G401.6 (cell line): Measurements from ENCODE around the gene PIGC.

ENCODE experiments used
- FAIRE-seq: peaks from 2 replicates; lab custom pipeline; 2012; peaks lifted over from hg19 to GRCh38; lab: Jason Lieb, UNC

Gene PIGC

DNA sequence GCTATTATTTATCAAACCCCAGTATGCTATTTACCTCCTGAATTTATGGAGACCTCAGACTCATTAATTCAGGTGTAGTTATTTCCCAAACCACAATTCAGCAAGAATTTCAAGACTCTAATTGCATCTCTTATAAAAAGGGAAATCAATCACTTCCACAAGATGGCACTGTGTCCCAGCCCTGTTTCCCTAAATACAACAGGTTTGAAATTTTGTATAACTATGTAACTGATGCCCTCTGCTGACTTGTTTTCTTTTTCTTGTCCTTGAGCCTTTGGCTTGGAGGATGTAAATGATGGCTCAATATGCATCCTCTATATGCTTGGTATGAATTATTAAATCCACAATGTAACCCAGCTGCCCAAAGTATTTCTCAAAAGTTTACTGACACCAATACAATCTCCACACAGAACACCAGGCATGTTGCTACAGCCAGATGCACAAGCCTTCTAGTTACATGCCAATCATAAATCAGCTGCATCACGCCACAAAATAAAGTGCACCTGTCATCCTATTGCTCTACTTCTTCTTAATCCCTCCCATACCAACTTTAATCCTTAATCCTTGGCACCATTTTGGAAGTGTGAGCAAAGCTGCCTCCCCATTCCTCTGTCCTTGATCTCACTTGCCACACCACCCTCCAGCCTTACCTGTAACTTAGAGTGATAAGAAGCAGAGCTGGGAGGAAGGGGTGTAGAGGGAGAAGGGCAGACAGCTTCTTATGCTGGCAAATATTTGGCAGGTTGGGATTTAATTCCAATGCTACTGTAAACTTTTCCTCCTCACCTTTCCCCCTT is 14.3 kb downstream of the PIGC start:
- FAIRE-seq, result peak; percentile 96

DNA sequence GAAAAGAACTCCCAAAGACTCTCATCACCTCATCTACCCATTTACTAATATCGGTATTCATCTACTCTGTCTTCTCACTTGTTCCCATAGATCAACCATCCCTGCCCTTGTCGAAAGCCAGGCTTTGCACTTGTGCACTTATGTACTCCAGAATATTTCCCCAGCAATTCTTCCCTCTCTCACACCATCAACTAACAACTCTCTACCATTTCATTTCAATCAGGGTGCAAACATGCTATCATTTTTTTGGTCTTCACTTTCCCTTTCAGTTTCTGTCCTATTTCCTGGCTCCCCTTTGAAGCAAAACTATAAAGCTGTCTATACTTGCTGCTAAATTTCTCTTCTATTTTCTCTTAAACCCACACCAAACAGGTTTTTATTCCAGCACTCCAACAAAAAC is 16.7 kb downstream of the PIGC start:
- FAIRE-seq, result no peak

DNA sequence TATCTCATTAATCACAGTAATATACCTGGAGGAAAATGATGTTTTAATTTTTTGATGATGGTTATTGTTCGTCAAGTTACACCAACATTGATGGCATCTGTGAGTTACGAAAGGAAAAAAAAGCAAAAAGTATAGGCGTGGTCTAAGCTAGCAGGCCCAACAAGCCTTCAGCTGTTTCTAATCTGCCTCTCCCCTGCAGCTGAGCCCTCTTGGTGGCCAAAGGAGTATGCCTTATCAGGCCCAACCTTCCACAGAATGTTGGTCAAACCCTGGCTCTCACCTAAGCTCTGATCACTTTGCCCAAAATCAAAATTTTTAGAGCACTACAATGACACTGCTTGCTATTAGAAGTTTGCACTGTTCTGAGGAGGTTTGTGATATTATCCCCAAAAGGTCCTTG is 18.5 kb downstream of the PIGC start:
- FAIRE-seq, result no peak

DNA sequence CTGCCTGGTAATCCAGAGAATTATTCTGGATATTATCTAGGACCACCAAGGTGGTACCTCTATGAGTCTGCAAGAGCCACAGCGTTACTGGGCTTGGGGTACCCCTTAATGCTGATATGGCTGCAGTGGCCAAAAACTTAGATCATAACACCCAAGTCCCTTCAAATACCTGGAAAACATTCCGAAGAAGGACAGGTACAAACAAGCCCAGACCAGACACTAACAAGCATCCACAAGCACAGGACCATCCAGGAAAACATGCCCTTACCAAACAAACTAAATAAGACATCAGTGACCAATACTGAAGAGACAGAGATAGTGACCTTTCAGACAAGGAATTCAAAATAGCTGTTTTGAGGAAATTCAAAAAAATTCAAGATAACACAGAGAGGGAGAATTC is 20.5 kb downstream of the PIGC start:
- FAIRE-seq, result no peak

DNA sequence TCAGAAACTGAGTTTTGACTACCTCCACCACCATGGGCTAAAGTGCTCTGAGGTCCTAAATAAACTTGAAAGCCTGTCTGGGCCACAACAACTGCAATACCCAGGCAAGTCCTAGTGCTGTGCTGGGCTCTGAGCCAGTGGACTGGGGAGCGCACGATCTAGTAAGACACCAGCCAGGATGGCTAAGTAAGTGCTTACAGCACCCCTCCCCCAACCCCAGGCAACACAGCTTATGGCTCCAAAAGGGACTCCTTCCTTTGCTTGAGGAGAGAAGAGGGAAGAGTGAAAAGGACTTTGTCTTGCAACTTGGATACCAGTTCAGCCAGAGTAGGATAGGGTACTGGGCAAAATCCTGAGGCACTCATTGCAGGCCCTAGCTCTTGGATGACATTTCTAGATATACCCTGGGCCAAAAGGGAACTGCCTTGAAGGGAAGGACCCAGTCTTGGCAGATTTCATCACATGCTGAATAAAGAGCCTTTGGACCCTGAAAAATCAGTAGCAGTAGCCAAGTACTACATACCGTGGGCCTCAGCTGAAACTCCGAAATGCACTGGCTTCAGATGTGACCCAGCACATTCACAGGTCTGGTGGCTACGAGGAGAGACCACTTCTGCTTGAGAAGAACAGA is 21.8 kb downstream of the PIGC start:
- no peak for FAIRE-seq

DNA sequence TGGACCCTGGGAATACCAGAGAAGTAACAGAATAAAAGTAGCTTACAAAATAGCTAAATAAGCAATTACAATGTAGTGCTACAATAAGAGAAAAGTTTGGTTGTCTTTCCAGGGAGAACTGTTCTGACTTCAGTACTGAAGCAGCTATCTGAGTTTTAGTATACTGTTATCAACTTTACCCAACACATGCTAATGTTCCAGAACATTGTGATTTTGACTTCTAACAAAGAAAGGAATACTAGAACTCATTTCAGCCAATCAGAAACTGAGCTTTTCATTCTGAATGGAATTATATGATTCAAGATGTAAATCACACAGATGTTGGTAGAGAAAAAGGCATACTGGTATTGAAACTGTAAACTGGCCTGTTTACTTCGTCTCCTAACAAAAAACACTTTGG is 23.5 kb downstream of the PIGC start, which contains the start of gene C1orf105:
C1orf105 (plus strand) TSS at position 301 of the 400 bp plus-strand sequence. CDS start 201 bp downstream, outside the sequence.
- no peak for FAIRE-seq

DNA sequence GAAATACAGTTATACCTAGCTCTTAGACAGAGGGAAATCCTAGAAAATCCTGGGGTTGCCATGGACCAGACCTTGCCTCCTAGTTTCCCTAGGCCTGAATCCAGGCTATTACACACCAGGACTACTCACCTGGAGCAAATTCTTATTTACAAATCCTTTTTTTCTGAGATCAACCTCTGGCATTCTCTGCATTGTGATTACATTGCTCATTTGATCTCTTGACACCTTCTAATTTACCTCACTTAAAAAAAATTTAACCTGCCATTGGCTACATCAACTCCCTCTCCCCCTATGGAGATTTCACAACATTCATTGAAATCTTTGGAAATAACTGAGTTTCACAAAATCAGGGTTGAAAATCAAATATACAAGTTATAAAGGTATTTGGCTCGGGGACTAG is 26.3 kb downstream of the PIGC start:
- FAIRE-seq, result peak; percentile 100

DNA sequence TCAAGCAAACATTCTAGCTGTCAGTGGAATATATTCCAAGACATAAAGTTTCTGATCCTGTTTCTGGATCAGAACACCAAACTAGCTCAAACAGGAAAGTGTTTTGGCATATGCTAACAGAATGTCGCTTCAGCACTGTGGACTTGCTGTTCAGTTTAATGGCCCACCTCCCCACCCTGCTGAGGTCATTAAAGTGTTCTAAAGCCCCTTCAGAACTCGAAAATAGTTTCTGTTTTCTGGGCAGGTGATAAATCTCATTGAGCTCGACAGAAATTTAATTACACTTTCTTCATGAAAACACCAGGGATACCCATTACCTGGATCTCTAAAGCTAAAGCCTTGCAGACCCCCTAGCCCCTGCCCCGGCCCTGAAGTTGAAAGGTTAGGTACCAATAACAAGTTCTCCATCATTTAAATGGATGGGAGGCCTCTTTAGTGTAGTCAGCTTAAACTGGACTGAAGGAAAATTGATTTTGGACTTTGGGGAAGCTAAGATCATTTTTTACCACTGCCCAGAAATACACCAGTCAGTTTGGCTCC is 27.3 kb downstream of the PIGC start:
- FAIRE-seq, result no peak

DNA sequence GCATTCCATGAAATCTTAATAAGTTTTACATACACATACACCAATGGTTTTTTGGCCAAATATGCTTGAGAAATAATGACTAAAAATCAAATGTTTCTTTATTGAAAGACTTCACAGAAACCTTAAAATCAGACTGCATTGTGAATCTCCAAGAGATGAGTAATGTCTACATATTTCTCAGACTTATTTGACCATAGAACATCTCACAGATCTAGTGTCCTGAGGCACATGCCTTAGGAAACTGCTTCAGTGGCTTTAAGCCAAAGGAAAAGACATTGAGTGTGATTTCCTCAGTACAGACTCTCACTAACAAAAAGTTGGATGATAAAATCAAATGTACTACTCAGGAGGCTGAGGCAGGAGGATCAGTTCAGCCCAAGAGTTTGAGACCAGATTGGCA is 29.5 kb downstream of the PIGC start:
- FAIRE-seq, result peak; percentile 3

DNA sequence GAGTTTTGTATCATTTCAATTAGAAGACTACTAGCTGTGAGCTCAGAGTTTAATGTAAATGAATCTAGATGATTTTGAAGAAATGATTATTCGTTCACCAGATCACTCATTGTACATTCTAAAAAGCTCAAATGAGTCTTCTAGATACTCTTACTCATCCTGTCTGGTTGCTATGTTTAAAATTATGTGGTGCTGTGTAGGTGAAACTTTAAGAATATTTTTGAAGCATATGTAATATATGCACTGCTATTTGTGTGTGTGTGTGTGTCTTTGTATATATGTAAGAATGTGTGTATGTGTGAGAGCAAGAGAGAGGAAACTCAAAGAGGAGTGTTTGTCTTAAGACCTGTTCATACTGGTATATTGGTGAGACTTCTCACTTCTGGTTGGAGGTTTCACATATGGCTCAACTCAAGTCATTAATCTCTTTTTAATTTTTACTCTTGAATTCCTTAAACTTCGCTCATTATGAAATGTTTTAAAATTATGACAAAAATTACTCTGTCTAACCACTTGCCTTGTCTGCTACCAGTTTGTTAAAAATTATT is 32.0 kb downstream of the PIGC start:
- no peak for FAIRE-seq

DNA sequence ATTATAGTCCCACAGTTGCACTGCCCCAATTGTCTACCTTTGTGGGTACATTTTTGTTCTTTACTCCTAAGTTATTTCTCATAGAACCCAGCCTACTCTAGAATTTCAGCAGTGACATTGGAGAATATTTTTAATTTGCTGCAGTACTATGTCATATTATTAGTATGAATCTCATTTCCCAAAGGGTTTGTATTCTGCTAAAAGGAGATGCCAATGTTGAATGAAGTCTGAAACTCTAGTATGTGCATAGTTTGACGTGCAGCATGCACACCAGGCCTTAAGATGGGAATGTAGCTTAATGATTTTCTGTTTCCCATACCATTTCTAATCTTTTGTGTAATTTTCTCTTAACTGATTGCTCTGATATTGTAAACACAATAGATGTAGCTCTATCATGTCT is 33.8 kb downstream of the PIGC start:
- no peak for FAIRE-seq

DNA sequence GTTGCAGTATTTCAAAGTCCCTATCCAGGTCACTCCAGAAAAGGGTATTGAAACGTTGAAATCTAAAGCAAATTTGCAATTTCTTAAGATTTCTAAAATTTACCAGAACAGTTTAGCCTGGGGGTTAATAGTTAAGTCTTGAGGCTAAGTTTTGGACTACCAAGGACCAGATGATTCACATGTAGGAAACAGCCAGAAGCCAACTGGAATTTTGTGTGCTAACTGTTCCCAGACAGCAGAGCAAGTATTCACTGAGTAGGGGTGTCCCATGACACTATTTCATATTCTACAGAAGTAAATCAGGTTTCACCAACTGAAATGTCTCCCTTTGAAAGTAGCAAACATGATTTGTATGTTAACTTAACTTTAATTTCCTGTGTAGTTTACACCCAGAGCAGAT is 34.9 kb downstream of the PIGC start:
- FAIRE-seq, result peak; percentile 99

DNA sequence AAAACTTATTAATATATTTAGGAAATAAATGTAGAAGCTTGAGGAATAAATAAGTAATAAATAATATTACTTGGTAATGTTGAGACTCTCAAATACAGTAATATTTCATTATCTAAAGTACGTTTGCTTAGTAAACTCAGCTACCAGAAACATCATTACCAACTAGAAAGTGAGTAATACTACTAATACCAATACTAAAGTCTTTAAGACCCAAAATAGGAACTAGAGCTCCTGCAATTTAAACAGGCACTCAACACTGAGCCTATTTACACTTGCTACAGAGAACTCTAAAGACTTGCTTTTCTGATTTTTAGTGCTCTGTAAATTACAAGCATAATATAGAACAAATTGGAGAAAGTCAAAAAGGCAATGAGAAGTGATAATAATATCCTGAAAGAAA is 36.9 kb downstream of the PIGC start:
- FAIRE-seq, result no peak

DNA sequence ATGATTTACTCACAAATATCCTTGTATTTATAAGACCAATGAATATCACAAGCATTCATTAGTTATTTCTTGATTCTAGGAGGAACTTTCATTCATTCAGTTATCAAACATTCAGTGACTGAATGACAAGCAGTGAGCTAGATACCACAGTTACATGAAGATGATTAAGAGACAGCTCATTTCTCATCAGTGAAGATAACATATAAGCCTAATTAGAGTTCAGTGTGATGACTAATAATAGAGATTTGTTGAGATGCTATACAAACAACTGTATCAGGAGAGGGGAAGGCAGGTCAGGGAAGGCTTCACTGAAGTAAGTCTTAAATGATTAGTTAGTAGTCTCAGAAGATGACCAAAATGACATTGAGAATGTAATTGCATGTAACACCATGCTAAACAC is 38.0 kb downstream of the PIGC start:
- FAIRE-seq, result no peak

DNA sequence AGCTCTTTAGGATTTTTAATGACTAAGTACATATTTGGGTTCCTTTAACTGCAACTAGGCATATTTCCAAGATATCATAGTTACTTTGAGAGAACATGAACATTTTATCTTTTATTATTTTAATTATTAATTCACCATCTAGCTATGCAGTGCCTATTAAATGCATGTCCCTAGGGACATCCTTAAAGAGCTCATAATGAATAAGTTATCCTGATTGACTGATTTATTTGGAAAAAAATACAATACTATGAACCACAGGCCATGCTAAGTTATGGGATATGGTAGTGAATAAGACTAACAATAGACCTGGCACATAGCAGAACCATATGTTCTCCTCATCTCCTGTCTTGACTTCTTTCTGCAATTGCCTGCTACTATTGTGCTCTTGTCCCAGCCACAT is 39.7 kb downstream of the PIGC start:
- FAIRE-seq, result no peak

DNA sequence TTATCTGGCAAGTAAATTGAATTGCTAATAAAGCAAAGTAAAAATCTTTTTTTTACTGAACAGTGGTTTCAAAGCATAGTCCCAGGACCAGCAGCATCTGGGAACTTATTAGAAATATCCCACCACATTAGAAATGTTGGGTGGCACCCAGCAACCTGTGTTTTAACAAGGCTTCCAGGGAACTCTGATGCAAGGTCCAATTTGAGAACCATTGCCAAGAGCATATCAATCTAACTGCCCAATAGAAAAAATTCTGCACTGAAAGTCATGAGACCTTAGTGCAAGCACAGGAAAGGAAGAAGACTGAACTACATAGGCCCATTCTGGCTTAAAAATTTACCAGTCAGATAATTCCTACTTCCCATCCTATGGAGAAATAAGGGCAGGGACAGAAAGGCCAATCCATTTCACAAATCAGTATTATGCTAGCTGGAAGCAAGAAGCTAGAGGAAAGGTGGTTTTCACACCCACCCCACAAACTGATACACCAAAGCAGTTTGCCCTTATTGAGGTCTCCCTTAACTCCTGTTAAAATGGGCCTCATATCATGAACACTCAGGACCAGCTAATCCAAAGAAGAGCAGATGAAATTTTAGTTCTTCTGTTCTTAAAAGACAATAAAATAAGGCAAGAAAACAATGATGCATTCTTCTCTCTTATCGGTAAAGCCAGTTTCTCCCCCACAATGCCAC is 40.8 kb downstream of the PIGC start:
- no peak for FAIRE-seq

DNA sequence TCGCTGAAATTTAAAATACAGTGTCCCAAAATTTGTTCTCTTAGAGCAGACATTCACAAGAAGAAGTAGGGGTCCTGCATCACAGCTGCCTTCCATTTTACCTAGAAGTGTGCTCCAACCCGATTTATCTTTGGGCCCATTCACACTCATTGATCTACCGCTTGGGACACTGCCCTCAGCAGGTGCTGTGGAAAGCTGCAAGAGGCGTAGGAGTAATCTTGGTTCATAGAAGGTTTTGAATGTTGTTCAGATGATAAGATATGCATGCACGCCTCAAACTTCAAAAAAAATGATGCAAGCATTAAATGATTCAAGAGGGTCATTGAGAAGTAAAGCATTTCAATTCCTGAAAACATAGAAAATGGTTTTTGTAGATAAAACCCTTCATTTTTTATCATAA is 42.0 kb downstream of the PIGC start:
- no peak for FAIRE-seq

DNA sequence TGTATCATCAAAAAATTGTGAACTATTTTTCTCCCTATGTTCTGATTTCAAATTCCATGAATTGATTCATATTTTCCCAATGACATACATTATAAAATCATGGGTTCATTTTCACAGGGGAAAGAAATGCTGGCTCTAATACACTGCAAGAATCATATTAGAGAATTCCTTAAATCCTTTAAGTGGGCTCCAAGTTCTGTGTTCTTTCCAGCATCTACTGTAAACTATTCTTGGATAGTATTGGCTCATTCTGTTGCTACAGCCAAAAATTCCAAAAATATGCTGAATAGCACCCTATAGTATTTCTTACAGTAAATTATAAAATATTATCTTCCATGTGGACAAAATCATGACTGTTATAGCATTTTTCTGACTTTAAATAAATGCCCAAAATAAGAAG is 42.4 kb downstream of the PIGC start:
- FAIRE-seq, result no peak

DNA sequence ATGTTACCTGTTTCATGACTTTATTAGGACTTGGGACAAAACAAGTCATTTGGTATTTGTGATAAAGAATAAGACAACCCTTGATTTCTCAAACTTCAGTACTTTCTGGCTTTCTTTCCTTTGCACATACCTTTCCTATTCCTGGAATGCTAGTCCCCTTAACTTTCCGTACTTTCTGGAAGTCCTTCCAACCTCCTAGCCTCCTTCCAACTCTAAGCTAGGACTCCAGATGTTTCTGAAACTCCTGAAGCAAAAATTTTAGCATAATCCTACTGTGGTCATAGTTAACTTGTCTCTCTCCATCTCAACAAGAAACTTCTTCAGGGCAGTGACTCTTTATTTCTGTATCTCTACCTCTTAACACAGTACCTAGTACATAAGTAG is 43.2 kb downstream of the PIGC start:
- no peak for FAIRE-seq

DNA sequence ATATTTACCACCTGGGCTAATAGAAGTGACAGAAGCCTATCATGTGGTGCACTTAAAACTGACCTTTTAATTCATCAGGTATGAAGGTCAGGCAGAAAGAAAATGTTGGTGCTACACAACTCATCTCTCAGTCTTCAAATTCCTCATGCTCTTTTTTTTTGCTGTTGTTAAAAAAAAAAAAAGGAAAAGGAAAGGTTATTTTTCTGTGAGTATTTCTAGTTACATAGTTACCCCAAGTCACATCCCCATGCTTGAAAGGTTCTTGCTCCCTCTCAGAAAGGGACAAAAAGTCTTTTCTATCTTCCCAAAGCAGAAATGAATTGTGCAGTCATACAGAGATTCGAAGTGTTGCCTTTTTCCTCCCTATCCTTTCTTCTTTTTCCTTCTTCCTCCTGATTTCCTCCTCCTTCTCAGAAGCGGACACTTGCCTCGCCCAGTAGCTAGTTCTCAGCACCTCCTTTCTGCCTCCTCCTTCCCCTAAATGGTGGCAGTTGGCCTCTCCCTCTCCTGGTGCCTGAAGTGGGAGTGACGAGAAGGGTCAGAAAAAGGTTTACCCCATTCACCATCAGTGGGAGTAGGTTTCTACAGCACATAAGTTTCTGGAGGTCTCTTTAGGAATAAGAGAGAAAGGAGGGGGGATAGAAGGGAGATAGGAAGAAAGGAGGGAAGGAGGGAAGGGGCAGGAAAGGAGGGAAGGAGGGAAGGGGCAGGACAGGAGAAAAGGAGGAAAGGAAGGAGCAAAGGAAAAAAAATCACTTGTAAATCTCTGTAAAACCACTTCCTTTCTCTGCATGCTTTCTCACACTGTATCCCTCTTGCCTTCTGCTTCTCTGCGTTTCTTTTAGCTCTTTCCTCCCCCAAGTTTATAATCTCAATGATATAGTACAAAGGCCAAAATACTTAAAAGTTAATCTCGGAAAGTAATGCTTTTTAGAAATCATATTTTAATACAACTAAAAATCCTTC is 43.8 kb downstream of the PIGC start:
- FAIRE-seq, result no peak

DNA sequence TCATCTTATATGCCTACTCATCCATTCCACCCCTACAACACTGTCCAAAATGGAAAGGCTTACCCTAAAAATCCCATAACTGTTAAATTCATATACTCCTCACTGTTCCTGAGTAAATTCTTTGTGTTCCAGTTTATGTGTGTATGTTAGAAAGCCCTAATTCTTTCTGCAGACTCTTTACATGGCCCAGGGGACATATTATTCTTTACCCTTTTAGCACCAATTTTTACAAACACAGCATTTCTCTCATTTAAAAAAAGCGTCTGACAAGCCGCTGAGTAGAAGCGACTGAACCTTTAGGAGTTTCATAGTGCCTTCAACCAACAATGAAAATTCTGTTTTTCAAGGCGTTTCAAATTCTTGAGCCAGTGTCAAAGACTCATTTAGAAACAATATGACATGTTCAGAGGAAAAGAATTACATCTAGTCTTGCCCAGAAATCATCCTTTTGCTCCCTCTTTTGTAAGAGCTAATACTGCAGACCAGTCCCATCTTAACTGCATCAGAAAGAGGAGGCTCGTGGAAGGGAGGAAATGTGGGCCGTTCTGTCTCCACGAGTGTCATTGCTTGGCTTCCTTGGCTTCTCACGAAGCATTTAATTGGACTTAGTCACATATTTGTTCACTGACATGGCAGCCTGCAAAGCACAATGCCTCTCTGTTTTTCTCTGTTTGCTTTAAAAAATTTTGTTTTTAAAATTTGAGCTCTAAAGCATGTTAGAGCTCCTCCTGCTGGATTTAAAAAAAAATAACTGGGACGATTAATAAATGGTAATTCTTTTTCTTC is 44.7 kb downstream of the PIGC start:
- FAIRE-seq, result peak; percentile 100
